ENCODE data around the gene BAG3.
"Not testable (repeated sequence)": the region's sequence is repeated elsewhere in the genome, so short reads cannot be mapped to it uniquely, and the experiment has no call there.

Gene BAG3

GRCh38 chr10:119640875-119641526, 10.2 kb upstream of the BAG3 start:
- DNase-seq = no peak

- no peak for DNase-seq
These were observed 8.5 kb upstream of the BAG3 start for GRCh38 chr10:119642556-119643111.

GRCh38 chr10:119643306-119644204, 7.6 kb upstream of the BAG3 start:
- no peak for DNase-seq

DNA sequence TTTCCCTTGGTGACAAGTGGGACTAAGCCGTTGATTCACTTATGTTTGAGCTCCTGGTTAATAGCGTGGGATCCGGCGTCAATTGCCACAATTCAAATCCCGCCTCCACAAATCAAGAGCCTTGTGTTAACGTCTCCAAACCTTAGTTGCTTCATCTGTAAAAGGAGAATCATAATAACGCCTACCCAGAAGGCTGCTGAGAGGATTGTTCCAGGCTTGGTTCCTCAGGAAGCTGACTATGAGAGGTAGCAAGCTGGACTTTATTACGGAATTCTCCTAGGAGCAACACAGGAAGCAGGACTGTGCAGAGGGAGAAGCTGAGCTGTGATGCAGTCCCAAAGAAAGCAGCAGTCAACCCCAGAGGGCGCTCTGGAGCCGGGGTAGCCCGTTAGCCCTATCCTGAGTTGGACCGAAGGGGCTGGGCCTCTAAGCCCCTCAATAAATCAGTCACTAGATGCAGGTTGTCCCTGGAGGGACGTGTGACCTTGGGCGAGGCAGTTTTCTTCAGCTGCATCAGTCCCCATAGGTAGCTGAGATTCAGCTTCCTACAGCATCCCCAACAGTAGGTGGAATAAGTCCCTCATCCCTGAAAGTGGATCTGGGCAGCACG, 6.9 kb upstream of the BAG3 start:
- DNase-seq = no peak

DNA sequence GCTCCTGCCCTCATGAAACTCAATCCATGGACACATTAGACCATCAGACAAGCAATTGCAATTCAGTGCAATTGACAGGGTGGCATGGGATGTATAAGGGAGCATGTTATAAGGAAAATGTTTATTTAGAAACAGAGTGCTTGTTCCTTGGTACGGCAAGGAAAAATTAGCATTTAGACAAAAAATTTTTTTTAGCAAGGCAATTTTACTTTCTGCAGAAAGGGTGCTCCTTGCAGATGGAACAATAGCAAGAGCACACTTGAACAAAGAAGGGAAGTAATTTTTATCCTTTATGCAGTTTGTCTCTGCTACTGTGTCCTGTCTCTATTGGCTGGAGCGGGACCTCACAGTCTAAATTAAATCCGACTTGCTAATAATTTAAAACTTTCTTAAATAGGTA, 6.2 kb upstream of the BAG3 start:
- DNase-seq = no peak

DNA sequence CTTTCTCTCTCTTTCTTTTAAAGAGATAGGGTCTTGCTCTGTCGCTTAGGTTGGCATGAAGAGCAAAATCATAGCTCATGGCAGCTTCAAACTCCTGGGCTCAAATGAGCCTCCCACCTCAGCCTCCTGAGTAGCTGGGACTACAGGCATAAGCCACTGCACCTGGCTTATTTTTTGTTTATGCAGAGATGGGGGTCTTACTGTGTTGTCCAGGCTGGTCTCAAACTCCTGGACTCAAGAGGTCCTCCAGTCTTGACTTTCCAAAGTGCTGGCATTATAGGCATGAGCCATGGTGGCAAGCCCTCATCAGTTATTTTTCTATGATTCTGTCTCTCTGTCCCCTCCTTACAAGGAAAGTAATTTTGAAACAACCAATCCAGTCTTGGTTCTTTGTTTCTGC, 1.1 kb upstream of the BAG3 start:
- DNase-seq = no peak

- DNase-seq = no peak
These were observed 557 bp downstream of the BAG3 start for GRCh38 chr10:119651514-119652360.

GRCh38 chr10:119652361-119652730, 1.2 kb downstream of the BAG3 start:
- DNase-seq = peak in 1 of 2 experiments; percentile 28

DNA sequence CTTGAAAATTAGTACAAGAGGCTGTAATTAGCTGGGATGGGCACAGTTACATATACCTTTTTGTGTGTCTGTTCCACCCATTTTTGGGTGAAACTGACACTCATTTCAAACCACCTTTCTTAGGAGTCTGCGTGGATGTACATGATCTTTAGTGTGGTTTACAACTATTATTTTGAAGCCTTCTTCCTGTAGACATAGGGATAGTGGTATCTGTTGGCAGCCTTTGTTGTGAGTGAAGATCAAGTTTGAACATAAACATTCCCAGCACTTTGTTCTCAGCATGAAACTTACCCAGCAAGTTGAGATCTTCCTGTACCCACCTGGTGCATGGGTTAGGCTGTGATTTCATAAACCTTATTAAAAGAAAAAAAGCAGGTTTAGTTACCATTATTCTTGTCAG, 2.0 kb downstream of the BAG3 start:
- no peak for DNase-seq

GRCh38 chr10:119653916-119654315, 2.7 kb downstream of the BAG3 start:
- DNase-seq = no peak

DNA sequence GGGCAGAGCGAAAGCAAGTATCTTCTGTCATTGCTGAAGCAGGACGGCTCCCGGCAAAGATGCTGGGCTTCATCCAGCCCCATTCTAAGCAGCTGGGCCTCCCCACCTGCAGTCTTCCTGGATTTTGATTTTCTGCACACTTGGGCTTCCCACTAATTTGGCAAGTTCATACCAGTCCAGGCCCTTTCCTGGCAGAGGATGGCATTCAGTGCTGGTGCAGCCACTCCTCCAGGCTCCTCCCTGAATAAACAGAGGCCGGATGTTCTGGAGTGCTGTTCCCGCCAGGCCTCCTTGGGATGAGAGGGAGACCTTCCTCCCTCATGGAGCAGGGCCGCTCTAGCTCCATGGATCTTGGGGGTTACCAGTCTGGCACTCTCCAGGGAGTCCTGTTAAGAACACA, 3.4 kb downstream of the BAG3 start:
- DNase-seq = no peak

DNA sequence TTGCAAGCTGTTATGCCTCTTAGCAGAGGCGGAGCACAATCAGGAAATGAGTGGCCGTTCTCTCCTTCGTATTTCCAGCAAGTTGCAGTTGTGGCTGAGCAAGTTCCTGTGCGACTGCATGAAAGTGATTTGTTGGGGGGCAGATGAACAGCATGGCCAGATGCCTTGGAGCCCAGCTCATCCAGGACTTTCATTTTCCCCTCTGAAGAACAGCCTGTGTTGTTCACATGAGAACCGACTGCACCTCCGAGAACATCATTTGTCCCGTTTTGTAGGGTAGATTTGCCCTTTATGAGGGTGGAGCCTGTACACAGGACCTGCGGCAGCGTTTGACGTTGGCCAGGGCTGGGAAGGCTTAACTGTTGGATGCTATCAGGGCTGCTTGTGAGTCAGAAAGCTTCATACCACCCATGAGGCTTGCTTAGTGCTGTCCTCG, 4.4 kb downstream of the BAG3 start:
- DNase-seq = no peak

DNA sequence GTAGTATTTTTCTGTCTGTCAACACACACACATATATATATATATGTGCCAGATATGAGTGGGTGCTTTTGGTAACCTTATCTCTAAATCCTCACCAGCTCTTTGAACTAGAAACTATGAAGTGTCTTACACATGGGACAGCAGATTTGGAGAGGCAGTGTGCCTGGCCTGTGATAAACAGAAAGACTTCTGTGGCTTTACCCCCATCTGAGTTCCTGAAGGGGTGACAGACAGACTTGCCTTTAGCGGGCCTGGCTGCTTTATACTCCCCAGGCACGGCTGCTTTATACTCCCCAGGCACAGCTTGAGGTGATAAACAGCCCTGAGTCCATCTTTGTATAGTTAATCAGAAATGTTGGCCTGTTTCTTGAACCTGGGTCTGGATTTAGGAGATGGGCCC, 5.6 kb downstream of the BAG3 start:
- no peak for DNase-seq

DNA sequence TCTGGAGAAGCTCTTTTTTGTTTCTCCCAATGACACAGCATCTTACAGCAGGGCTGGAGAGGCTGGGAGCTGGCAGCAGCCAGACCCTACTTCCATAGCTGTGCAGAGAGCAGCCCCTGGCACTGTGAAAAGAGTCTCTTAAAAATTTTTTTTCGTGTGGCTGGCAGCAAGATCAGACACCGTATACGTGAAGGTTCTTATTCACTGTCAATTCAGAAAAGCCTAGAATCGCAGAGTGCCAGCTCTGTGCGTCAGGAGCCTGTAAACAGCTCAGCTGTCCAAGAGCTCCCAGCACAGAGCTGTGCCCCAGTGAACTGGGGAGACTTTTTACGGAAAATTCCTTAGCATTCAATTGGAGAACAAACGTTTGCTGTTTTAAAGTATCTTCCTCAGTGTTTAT, 6.5 kb downstream of the BAG3 start:
- no peak for DNase-seq

GRCh38 chr10:119658274-119658673, 7.1 kb downstream of the BAG3 start:
- DNase-seq = no peak

DNA sequence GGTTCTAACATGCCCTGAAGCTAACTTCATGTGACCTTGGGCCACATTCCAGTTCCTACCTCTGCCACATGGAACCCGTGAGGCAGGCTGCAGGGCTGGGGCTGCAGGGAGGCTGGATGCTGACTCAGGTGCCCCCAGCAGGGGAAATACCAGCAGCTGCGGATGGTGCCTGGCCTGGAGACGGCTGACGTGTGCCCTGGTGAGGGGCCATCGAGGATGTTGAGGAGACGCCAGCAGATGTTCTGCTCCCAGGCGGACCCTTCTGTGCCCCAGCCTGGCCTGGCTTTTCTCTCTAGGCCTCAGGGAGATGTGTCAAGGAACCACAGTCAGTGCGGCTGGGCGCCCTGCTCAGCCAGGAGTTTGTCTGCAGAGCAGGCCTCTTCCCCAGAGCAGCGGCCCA, 8.8 kb downstream of the BAG3 start:
- no peak for DNase-seq

GRCh38 chr10:119662076-119662605, 11.0 kb downstream of the BAG3 start:
- DNase-seq = not testable (repeated sequence)

DNA sequence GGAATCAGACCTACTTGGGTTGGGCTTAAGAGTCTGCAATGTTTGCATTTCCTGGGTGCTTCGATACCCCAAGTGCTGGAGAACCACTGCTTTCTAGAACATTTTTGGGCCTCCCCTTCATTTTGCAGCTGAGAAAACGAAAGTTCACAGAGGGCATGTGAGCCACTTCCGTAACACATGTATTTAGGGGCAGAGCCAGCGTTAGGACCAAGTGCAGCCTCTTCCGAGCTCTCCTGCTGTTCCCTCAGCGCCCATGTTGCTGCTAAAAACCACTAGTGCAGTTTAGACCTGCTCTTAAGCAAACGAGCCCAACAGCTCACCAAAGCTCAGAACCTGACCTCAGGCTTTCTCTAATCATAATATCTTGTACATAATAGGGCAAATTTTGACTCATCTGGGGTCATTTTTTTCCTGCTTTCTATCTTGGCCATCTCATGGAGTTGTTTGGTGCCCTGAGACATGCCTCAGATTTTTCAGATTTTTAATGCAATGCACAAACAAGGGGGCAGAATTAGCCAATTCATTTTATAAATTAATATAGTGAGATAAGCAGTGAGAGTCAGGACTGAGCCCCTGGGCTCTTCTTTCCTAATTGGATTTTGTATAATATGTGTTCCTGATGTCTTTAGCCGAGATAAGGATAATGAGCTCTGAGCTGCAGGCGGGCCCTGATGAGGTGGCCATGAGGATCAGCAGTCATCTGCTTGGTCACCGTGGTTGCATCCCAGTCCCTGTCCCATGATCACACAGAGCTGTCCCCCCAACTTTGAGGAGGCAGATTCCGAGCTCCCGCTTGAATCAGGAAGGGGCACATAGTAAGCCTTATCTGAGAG, 12.9 kb downstream of the BAG3 start:
- no peak for DNase-seq

DNA sequence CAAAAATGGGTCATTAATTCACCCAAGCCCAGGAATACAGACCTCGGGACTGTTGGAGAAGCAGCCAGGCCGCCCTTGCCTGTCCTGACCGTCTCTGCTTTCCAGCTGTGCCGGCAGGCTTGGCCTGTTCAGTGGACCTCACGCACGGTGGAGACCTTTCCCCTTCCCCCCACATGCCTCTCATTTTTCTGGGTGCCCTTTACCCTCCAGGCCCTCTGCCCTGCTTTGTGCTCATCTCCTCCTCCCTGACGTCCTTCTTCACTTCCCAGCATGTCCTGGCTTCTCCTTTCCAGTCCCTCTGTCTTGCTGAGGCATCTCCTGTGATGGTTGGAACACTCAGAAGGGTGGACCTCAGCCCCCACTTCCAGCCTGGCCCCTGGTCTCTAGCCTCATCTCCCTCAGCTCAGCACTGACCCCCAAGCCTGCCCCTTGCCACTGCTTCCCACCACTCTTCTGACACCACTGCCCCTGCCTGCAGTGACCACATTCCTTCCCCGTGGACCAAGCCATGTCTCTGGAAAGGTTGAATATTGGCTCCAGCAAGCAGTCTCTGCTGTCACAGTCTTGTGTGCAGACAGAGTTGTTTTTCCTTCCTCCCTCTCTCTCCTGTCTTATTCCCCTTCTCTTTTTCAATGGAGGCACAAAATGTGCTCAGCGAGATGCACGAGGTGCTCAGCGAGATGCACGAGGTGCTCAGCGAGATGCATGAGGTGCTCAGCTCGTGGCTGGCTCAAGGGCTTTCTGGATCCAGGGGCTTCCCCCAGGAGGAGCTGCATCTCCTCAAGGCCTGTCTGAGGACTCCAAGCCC, 14.9 kb downstream of the BAG3 start:
- DNase-seq = no peak

DNA sequence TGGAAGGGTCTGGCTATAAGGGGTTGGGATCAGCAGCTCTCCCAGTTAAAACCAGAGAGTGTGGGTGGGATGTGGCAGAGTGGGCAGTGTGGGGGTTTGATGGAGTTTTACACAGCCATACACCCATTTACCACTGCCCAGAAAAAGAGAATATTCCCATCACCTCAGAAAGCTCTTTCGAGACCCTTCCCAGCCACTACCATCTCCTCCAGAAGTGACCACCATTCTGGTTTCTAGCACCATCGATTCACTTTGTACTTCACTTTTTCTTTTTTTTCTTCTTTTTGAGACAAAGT, 15.5 kb downstream of the BAG3 start:
- DNase-seq = no peak
